K562 (cell line): Measurements from ENCODE around the gene EXOG. TPM values are rescaled to one million over a fixed set of nuclear protein-coding genes. Genes with fewer than 3 reads are reported as not detected.

ENCODE experiments used
- DDX20 ChIP-seq: fragments of 450-650 bp; IDR thresholded peaks from 2 replicates; pipeline ENCODE4 v1.6.1; 2016; ENCODE audit warnings: missing genetic modification characterization, low read depth, mild to moderate bottlenecking, missing compliant biosample characterization, moderate library complexity
- HDAC8 ChIP-seq: fragments of 450-650 bp; IDR thresholded peaks from 2 replicates; pipeline ENCODE4 v1.6.1; 2016; ENCODE audit warnings: mild to moderate bottlenecking, missing genetic modification characterization, moderate library complexity, missing compliant biosample characterization
- MTA2 ChIP-seq: fragments of 450-650 bp; IDR thresholded peaks from 2 replicates; pipeline ENCODE4 v1.6.1; 2016; ENCODE audit warnings: low read depth
- ZNF134 ChIP-seq: fragments of 250-450 bp; sonication (Bioruptor Pico); conservative IDR thresholded peaks from 2 replicates; pipeline ENCODE4 v1.4.0; 2020
- polyA plus RNA-seq, 8 experiments: library from polyadenylated mRNA; depleted of rRNA in 4 of 8; stranded (reverse) in 5 of 8; unstranded in 3 of 8; fragments of >200 nt; fragmentation: Nextera tagmentation in 2 of 8; fragmentation: Illumina TruSeq in 1 of 8; extraction: Ambion mirVana in 2 of 8; extraction: Trizol in 1 of 8; gene quantifications; 2 replicates each; pipeline versions ENCODE4 v1.2.1 to v1.2.3, GENCODE V29; 2011 to 2014; ENCODE audit warnings: inconsistent platforms in 1 of 8, missing spikeins in 1 of 8
- total RNA-seq, 7 experiments: library from RNA; depleted of rRNA in 6 of 7; stranded (reverse); fragments of >200 nt in 6 of 7; fragmentation: Illumina TruSeq in 2 of 7; extraction: Trizol in 2 of 7; gene quantifications; 2 replicates each; pipeline versions ENCODE4 v1.2.1 to v1.2.3, GENCODE V29; 2011 to 2021; ENCODE audit warnings: low replicate concordance in 1 of 7
- TF ChIP-seq, protein P1 (sequence below): fragments of 200-600 bp; sonication (generic); IDR thresholded peaks from one replicate; pipeline ENCODE4 v1.6.1; 2012; ENCODE audit warnings: mild to moderate bottlenecking, low read depth, low read length, inconsistent platforms
- TF ChIP-seq, protein P2 (sequence below): fragments of 200-800 bp; sonication (Bioruptor generic); IDR thresholded peaks from 2 replicates; pipeline ENCODE4 v1.6.1; 2016; ENCODE audit warnings: missing genetic modification characterization, missing compliant biosample characterization
- TF ChIP-seq, protein P3 (sequence below): IDR thresholded peaks from 2 replicates; pipeline ENCODE4 v1.6.1; 2011; ENCODE audit warnings: borderline replicate concordance, low read depth, mild to moderate bottlenecking, moderate library complexity, low read length; ENCODE audit not compliant: insufficient read depth, poor library complexity, severe bottlenecking

The EXOG gene
- total and polyA plus RNA-seq, 9 of the 15 experiments (the other 6 are each of a cell fraction or from before 2014, with no cell fraction given) = 10.8 to 21.7 (median 14.8) TPM

DNA sequence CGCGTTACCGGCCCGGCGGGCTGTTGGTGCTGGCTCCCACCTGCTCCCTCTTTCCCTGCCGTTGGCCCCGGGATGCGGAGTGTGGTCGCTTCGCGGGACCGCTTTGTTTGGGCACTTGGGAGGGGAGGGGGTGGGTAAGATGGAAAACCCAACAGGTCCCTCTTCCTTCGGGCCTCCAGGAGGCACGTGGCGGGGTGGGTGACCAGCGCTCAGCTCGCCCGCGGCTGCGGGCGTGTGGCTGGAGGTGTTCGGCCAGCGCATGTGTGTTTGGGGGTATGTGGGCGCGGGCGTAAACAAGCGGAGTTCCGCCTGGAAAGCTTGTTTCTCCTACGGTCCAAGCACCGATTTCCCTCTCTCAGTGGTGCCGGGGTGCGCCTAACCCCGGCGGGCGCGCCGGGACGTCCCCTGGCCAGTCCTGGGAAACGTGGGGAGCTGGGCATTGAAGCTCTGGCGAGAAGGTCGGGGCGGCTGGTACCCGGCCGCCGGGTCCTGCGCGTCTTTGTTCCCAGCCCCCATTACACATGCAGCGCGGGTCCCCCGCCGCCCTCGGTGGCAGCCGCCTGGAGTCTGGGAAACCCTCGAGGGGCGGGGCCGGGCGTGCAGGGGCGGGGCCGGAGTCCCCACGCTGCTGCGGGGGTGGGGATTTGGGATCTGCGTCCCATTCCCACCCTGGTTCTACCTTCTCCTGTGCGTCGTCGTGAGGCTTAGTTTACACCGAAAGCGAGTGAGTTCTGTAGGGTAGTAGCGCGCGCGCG lies 41.1 kb upstream of the EXOG start (continued):
- TF ChIP-seq, protein P1, sequence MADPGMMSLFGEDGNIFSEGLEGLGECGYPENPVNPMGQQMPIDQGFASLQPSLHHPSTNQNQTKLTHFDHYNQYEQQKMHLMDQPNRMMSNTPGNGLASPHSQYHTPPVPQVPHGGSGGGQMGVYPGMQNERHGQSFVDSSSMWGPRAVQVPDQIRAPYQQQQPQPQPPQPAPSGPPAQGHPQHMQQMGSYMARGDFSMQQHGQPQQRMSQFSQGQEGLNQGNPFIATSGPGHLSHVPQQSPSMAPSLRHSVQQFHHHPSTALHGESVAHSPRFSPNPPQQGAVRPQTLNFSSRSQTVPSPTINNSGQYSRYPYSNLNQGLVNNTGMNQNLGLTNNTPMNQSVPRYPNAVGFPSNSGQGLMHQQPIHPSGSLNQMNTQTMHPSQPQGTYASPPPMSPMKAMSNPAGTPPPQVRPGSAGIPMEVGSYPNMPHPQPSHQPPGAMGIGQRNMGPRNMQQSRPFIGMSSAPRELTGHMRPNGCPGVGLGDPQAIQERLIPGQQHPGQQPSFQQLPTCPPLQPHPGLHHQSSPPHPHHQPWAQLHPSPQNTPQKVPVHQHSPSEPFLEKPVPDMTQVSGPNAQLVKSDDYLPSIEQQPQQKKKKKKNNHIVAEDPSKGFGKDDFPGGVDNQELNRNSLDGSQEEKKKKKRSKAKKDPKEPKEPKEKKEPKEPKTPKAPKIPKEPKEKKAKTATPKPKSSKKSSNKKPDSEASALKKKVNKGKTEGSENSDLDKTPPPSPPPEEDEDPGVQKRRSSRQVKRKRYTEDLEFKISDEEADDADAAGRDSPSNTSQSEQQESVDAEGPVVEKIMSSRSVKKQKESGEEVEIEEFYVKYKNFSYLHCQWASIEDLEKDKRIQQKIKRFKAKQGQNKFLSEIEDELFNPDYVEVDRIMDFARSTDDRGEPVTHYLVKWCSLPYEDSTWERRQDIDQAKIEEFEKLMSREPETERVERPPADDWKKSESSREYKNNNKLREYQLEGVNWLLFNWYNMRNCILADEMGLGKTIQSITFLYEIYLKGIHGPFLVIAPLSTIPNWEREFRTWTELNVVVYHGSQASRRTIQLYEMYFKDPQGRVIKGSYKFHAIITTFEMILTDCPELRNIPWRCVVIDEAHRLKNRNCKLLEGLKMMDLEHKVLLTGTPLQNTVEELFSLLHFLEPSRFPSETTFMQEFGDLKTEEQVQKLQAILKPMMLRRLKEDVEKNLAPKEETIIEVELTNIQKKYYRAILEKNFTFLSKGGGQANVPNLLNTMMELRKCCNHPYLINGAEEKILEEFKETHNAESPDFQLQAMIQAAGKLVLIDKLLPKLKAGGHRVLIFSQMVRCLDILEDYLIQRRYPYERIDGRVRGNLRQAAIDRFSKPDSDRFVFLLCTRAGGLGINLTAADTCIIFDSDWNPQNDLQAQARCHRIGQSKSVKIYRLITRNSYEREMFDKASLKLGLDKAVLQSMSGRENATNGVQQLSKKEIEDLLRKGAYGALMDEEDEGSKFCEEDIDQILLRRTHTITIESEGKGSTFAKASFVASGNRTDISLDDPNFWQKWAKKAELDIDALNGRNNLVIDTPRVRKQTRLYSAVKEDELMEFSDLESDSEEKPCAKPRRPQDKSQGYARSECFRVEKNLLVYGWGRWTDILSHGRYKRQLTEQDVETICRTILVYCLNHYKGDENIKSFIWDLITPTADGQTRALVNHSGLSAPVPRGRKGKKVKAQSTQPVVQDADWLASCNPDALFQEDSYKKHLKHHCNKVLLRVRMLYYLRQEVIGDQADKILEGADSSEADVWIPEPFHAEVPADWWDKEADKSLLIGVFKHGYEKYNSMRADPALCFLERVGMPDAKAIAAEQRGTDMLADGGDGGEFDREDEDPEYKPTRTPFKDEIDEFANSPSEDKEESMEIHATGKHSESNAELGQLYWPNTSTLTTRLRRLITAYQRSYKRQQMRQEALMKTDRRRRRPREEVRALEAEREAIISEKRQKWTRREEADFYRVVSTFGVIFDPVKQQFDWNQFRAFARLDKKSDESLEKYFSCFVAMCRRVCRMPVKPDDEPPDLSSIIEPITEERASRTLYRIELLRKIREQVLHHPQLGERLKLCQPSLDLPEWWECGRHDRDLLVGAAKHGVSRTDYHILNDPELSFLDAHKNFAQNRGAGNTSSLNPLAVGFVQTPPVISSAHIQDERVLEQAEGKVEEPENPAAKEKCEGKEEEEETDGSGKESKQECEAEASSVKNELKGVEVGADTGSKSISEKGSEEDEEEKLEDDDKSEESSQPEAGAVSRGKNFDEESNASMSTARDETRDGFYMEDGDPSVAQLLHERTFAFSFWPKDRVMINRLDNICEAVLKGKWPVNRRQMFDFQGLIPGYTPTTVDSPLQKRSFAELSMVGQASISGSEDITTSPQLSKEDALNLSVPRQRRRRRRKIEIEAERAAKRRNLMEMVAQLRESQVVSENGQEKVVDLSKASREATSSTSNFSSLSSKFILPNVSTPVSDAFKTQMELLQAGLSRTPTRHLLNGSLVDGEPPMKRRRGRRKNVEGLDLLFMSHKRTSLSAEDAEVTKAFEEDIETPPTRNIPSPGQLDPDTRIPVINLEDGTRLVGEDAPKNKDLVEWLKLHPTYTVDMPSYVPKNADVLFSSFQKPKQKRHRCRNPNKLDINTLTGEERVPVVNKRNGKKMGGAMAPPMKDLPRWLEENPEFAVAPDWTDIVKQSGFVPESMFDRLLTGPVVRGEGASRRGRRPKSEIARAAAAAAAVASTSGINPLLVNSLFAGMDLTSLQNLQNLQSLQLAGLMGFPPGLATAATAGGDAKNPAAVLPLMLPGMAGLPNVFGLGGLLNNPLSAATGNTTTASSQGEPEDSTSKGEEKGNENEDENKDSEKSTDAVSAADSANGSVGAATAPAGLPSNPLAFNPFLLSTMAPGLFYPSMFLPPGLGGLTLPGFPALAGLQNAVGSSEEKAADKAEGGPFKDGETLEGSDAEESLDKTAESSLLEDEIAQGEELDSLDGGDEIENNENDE = no peak
- TF ChIP-seq DDX20 (no peak), MTA2 (no peak), ZNF134 (CRISPR knock-in tag) (no peak), HDAC8 (tag) (no peak)
- TF ChIP-seq, protein P2, sequence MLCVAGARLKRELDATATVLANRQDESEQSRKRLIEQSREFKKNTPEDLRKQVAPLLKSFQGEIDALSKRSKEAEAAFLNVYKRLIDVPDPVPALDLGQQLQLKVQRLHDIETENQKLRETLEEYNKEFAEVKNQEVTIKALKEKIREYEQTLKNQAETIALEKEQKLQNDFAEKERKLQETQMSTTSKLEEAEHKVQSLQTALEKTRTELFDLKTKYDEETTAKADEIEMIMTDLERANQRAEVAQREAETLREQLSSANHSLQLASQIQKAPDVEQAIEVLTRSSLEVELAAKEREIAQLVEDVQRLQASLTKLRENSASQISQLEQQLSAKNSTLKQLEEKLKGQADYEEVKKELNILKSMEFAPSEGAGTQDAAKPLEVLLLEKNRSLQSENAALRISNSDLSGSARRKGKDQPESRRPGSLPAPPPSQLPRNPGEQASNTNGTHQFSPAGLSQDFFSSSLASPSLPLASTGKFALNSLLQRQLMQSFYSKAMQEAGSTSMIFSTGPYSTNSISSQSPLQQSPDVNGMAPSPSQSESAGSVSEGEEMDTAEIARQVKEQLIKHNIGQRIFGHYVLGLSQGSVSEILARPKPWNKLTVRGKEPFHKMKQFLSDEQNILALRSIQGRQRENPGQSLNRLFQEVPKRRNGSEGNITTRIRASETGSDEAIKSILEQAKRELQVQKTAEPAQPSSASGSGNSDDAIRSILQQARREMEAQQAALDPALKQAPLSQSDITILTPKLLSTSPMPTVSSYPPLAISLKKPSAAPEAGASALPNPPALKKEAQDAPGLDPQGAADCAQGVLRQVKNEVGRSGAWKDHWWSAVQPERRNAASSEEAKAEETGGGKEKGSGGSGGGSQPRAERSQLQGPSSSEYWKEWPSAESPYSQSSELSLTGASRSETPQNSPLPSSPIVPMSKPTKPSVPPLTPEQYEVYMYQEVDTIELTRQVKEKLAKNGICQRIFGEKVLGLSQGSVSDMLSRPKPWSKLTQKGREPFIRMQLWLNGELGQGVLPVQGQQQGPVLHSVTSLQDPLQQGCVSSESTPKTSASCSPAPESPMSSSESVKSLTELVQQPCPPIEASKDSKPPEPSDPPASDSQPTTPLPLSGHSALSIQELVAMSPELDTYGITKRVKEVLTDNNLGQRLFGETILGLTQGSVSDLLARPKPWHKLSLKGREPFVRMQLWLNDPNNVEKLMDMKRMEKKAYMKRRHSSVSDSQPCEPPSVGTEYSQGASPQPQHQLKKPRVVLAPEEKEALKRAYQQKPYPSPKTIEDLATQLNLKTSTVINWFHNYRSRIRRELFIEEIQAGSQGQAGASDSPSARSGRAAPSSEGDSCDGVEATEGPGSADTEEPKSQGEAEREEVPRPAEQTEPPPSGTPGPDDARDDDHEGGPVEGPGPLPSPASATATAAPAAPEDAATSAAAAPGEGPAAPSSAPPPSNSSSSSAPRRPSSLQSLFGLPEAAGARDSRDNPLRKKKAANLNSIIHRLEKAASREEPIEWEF (CRISPR knock-in tag) = no peak
- TF ChIP-seq, protein P3, sequence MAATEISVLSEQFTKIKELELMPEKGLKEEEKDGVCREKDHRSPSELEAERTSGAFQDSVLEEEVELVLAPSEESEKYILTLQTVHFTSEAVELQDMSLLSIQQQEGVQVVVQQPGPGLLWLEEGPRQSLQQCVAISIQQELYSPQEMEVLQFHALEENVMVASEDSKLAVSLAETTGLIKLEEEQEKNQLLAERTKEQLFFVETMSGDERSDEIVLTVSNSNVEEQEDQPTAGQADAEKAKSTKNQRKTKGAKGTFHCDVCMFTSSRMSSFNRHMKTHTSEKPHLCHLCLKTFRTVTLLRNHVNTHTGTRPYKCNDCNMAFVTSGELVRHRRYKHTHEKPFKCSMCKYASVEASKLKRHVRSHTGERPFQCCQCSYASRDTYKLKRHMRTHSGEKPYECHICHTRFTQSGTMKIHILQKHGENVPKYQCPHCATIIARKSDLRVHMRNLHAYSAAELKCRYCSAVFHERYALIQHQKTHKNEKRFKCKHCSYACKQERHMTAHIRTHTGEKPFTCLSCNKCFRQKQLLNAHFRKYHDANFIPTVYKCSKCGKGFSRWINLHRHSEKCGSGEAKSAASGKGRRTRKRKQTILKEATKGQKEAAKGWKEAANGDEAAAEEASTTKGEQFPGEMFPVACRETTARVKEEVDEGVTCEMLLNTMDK = no peak
